ENCODE measurements around the gene BTRC.

BTRC gene

DNA sequence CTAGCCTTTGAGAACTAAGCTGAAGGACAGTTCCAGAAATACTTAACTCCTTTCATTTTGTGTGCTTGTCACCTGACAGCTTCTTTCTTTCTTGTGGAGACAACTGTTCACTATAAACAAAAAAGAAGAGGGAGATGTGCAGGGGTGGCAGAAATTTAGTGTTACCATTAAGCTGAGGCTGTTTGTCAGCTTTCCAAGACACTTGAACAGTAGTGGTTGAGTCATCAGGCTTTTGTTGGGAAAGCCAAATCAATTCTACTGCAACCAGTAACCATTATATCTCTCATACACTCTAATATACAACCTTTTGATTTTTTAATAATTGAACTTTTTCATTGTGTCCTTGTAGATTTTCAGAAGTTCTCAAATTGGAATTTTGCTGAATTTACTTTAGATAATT is 158.8 kb downstream of the BTRC start:
- TF ChIP-seq, protein P1, sequence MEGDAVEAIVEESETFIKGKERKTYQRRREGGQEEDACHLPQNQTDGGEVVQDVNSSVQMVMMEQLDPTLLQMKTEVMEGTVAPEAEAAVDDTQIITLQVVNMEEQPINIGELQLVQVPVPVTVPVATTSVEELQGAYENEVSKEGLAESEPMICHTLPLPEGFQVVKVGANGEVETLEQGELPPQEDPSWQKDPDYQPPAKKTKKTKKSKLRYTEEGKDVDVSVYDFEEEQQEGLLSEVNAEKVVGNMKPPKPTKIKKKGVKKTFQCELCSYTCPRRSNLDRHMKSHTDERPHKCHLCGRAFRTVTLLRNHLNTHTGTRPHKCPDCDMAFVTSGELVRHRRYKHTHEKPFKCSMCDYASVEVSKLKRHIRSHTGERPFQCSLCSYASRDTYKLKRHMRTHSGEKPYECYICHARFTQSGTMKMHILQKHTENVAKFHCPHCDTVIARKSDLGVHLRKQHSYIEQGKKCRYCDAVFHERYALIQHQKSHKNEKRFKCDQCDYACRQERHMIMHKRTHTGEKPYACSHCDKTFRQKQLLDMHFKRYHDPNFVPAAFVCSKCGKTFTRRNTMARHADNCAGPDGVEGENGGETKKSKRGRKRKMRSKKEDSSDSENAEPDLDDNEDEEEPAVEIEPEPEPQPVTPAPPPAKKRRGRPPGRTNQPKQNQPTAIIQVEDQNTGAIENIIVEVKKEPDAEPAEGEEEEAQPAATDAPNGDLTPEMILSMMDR (IDR thresholded peaks at IDR 0.05): no peak
- TF ChIP-seq ZFX (IDR thresholded peaks at IDR 0.05; ENCODE audit: borderline replicate concordance): no peak
- no peak overlapping the region for H3K27ac ChIP-seq

DNA sequence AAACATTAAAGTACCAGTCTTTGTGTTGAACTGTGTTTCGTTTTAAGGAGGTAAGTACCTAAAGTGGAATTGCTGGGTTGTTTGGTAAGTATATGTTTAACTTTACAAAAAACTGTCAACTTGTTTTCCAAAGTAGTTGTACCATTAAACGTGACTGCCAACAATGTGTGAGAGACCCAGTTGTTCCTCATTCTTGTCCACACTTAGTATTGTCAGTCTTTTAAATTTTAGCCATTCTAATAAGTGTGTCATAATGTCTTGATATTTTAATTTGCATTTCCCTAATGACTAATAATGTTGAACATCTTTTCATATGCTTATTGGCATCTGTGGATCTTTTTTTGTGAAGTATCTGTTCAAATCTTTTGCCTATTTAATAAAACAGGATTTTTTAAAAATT is 159.8 kb downstream of the BTRC start:
- no peak overlapping the region for H3K27ac ChIP-seq
- TF ChIP-seq, protein P1 (IDR thresholded peaks at IDR 0.05): no peak
- TF ChIP-seq ZFX (IDR thresholded peaks at IDR 0.05; ENCODE audit: borderline replicate concordance): no peak

DNA sequence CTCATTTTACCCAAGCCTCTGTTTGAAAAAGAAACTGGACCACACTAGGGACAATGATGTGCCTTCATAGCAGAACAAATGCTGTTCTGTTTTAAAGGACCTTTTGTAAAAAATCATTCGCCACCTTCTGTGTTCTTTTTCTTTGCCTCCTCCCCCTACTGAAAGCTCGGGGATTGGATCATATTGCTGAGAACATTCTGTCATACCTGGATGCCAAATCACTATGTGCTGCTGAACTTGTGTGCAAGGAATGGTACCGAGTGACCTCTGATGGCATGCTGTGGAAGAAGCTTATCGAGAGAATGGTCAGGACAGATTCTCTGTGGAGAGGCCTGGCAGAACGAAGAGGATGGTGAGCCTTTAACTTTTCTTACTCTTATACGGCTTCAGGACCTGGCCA is 171.9 kb downstream of the BTRC start:
- TF ChIP-seq ZFX (IDR thresholded peaks at IDR 0.05; ENCODE audit: borderline replicate concordance): no peak
- TF ChIP-seq, protein P1 (IDR thresholded peaks at IDR 0.05): no peak
- H3K27ac ChIP-seq: no peak overlapping the region

DNA sequence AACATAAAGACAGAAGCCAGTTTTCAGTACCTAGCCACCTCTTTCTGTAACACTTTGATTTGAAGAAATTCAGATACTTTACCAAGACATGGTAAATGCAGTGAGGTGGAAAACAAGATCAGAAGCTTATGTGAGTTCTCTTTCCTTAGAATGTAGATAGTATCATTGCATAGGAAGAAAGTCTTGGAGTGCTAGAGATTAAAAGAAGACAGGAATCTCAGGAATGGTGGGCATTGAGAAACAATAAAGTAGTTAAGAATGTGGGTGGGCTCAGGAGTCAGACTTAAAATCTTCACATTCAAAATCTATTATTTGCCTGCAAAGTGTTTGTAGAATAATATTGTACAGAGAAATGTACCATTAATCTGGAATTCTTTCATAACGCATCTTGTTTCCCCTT is 175.2 kb downstream of the BTRC start:
- no peak overlapping the region for H3K27ac ChIP-seq
- TF ChIP-seq ZFX (IDR thresholded peaks at IDR 0.05; ENCODE audit: borderline replicate concordance): no peak
- TF ChIP-seq, protein P1 (IDR thresholded peaks at IDR 0.05): no peak

DNA sequence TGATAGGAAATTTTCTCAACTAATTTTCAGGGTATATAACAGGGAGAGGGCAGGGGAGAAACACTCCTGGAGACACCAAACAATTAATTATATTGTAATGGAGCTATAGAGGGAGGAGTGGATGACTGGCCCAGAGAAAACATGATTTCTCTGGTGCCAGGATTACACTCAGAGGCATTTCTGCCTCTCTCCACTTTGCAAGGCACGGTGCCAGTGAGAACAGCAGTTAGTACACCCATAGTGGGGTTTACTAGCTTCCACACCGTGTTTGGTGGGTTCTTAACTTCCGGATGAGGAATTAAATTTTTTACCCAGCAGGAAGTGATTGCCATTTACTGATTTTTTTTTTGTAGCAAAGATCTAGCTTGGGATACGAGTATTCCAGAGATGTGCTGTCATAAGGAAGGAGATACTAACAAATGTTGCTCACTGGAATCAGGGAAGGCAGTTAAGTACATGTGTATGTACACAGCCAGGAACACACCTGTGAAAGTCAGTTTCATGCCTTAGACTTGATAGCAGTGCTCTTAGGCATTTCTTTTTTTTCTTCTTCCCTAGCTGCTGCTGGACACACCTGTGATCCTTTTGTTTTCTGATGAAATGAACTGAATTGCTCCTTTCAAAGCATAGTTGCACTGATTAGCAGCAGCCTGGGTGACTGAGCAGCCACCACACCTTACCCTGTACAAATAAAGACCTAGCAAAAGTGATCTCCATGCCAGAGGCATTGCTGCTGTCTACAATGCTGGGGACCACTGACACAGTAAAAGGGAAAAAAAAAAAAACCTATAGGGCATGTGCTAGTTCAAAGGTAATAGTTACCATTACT is 176.0 kb downstream of the BTRC start:
- TF ChIP-seq, protein P1 (IDR thresholded peaks at IDR 0.05): no peak
- TF ChIP-seq ZFX (IDR thresholded peaks at IDR 0.05; ENCODE audit: borderline replicate concordance): no peak
- H3K27ac ChIP-seq: no peak overlapping the region

DNA sequence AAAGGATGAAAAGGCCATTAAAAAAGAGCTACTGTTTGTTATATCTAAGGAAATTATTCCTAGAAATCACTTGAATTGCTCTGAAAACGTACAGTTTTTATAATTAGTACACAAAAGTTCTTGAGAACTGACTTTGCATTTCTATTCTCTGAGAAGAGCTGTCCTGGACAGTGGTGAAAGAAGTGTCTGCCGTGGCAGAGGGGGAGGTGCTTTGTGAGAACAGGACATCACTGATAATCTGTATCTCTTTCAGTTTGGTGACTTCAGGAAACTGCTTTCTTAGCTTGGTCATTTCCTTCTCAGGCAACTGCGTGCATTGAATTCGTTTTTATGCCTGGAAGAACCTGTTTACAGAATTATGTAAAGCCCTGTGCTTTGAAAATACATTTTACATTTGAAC is 182.0 kb downstream of the BTRC start:
- TF ChIP-seq, protein P1 (IDR thresholded peaks at IDR 0.05): no peak
- no peak for TF ChIP-seq ZFX (IDR thresholded peaks at IDR 0.05; ENCODE audit: borderline replicate concordance)
- H3K27ac ChIP-seq: no peak overlapping the region

DNA sequence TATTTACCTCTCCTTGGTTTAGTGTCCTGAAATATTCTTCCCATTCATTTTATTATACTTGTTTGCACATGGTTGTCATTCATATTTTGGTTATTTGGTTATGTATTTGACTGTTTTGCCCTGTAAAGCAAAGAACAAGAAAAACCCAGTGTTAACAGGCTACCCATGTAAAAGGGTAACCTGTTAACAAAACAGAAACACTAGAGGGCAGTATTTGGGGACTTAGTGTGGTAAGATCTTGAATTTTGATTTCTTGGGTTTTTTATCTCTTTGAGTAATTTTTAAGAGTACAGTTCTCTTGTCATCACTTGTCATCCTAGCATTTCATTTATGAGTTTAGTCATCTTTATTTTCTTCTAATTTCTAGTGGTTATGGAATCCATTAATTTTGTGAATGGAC is 182.8 kb downstream of the BTRC start:
- H3K27ac ChIP-seq: no peak overlapping the region
- TF ChIP-seq ZFX (IDR thresholded peaks at IDR 0.05; ENCODE audit: borderline replicate concordance): no peak
- TF ChIP-seq, protein P1 (IDR thresholded peaks at IDR 0.05): peak; percentile 75
